Left forelimb (tissue), 1 donor: ENCODE measurements around the gene GTSF1L.
A peak's percentile ranks its signal among the peaks of the same experiment; 100 is the strongest.
"Not testable (repeated sequence)": the region's sequence is repeated elsewhere in the genome, so short reads cannot be mapped to it uniquely, and the experiment has no call there.

ENCODE experiments used
- DNase-seq: peaks from one replicate; pipeline ENCODE4 v3.0.0-alpha.2; 2018; ENCODE audit warnings: low spot score

The GTSF1L gene

DNA sequence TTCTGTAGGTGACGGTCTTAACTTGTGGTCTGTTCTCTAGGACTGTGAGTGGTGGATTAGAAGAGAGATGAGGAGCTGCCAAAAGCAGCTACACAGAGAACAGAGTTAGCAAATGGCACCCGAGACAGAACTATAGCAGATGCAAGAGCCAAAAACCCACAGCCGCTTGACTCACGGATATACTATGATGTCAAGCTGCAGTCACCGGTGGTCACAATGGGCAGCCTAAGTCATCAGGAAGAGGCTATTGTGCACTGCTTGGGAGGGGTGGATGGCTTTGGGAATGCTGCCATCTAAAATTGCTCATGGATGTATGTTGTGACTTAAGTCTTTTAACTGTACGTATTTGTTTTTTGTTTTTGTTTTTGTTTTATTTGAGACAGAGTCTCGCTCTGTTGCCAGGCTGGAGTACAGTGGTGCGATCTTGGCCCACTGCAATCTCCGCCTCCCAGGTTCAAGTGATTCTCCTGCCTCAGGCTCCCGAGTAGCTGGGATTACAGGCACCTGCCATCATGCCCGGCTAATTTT lies at the start of gene GTSF1L:
TSS of gene GTSF1L (minus strand) at position 192 of the 528 bp plus-strand sequence. CDS start 308 bp downstream, outside the sequence.
- DNase-seq: no peak

GRCh38 chr20:43774754-43775153 lies 48.0 kb upstream of the GTSF1L start:
- no peak for DNase-seq

DNA sequence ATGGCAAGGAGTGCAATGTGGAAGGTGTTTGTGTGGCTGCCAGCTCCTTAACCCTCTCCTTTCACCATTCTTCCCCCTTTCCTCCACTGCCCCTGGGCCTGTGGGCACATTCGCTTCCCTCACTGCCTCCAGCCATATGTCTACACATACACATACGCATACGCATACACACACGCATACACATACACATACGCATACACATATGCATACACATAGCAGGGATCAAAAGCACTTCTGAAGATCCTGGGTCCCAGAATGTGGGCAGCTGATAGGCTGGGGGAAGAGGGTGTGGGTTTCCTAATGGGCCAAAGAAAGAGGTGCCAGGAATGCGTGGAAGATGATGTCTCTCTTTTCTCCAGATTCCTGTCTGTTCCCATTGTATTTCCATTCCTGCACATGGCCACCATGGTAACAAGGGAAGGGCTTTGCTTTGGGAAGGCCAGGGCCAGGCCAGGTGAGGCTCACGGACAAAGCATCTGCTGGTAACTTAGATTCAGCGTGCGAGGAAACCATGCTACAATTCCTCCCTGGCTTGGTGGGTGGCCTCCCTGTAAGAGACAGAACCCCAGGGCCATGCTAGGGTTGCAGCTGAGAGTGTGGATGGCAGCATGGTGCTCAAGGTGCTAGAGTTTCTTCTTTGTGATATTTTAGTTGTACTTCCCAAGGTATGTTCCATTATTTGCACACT lies 44.8 kb upstream of the GTSF1L start:
- DNase-seq: no peak

- DNase-seq: no peak
Observed at GRCh38 chr20:43770342-43770741, 43.5 kb upstream of the GTSF1L start.

DNA sequence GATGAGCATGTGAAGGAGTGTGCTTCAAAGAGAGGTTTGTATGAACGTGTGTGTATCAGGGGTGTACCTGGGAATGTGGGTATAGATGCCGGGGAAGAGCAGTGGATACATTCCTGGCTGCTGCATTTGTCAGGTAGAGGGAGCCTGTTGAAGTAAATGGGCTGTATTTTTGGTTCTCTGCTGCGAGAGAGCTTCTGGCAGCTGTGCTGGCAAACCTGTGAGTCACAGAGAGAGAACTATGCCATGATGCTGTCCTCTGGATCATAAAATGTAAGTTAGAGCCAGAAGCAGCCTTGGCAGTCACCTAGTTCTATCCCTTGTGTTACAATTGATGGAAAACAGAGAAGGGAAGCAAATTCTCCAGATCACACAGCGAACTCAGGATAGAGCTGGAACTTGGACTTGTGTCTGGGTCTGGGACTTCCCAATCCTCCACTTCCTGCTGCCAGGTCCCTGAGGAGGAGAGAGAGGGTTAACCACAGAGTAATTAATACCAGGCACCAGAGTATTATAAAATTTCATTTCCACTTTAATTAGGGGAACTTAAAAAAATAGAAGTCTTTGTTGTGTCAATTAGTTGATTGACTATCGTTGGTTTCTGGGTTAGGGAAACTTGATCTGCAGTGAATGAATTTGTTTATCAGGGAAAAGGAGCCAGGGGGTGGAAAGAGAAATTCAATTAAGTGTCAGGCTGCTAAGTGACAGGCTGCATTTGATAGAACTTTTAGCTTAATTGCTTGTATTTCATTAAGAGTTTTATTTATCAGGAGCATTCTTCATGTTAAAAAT lies 41.1 kb upstream of the GTSF1L start:
- DNase-seq: no peak

DNA sequence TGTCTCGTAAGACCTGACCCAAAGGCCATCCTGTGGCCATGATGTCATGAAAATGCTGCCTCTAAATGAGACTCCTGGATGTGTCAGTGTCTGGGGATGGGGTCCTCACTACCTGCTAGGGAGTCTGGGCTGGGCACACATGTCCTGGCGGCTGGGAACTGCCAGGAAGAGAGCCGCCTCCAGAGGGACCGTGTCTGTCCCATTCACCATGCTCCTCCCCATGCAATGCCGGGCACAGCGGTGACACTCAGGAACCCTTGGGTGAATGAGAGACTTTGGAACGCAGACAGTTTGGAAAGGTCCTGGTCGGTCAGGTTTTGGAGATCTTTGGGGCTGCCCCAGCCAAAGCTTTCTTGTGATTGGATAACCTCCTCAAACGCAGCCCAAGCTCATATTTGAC lies 40.1 kb upstream of the GTSF1L start:
- DNase-seq: no peak

GRCh38 chr20:43766385-43766784 lies 39.6 kb upstream of the GTSF1L start:
- no peak for DNase-seq

GRCh38 chr20:43765916-43766315 lies 39.1 kb upstream of the GTSF1L start:
- DNase-seq: no peak

DNA sequence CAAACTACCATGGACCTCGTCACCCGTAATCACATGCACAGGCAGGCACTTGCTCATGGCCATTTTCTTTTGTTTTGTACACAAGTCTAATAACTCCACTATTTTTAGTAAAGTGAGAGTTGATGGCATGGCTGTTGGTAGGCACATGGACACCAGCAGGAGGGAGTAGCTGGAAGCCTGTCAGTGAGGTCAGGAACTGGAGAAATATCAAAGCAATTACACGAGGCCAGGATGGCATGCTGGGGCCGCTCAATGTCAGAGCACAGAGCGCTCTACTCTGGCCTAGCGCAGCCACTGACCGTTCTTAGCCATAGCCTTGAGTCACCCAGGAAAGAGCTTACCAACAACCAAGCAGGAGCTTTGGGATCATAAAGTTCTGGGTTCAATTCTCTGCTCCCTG lies 36.1 kb upstream of the GTSF1L start:
- no peak for DNase-seq

- DNase-seq: no peak
Observed at GRCh38 chr20:43761386-43762340, 34.9 kb upstream of the GTSF1L start.

DNA sequence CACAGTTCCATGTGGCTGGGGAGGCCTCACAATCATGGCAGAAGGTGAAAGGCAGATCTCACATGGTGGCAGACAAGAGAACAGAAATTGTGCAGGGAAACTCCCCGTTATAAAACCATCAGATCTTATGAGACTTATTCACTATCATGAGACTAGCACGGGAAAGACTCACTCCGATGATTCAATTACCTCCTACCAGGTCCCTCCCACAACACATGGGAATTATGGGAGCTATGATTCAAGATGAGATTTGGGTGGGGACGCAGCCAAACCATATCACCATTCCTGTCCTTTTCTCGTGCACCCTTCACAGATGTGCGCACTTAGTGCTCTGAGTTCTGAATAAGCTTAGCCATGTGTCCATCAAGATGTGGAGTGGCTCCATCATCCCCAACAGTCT lies 31.1 kb upstream of the GTSF1L start:
- not testable (repeated sequence) for DNase-seq

GRCh38 chr20:43755851-43756250 lies 29.0 kb upstream of the GTSF1L start:
- DNase-seq: no peak

DNA sequence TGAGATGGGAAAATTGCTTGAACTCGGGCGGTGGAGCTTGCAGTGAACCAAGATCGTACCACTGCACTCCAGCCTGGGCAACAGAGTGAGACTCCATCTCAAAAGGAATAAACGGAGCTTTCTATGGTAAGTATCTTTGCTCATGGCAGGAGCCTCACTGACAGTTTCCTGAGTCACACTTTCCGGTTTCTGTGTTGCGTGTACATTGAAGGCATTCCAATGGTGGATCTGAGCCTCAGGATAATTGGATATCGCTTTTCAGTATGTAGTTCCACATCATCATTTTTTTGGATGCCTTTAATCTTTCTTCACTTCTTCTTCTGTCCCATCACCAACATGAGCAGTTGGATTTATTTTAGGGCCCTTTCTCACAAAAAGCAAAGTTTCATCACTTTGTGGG lies 28.6 kb upstream of the GTSF1L start:
- no peak for DNase-seq

- DNase-seq: no peak
Observed at GRCh38 chr20:43752561-43753301, 25.9 kb upstream of the GTSF1L start.

- DNase-seq: no peak
Observed at GRCh38 chr20:43752051-43752360, 25.2 kb upstream of the GTSF1L start.

GRCh38 chr20:43751167-43752050 lies 24.6 kb upstream of the GTSF1L start:
- DNase-seq: no peak

DNA sequence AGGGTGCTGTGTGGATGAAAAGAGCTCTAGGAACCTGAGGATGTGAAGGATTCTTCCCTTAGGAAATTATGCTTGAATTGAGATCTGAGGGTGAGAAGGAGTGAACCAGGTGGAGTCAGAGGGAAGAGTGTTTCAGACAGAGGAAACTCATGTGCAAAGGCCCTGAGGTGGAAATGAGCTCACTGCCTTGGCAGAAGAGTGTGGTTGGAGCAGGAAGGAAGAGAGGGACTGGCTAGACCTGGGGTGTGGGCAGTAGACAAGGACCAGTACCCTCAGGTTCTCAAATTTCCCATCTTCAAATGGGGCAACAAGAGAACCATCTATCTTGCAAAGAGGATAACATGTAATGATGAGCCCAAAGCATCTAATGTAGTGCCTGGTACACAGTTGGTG lies 24.0 kb upstream of the GTSF1L start:
- no peak for DNase-seq

- peak; percentile 82 for DNase-seq
Observed at GRCh38 chr20:43749734-43750294, 23.0 kb upstream of the GTSF1L start.

GRCh38 chr20:43748274-43748673 lies 21.5 kb upstream of the GTSF1L start:
- DNase-seq: no peak
